ENCODE data around the gene POLR1E.

DNA sequence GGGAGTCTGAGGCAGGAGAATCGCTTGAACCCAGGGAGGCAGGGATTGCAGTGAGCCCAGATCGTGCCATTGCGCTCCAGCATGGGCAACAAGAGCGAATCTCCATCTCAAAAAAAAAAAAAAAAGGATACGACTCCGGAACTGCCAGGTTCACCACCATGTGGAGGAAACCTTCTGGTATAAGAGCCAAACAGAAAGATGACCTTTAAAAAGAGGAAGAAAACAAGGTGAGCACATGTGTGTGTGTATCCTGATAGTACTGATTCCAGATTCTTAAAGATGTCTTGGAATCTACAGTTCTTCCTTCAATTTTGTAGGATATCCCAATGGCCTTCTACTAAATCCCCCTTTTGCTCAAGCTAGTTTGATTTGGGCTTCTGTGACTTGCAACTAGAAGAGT lies 56.7 kb downstream of the POLR1E start:
- no peak for TF ChIP-seq CTCF (IDR thresholded peaks at IDR 0.05; ENCODE audit: low read depth, low read length, missing input control)
- TF ChIP-seq EGR1 (IDR thresholded peaks at IDR 0.05; ENCODE audit: low read depth in 2 of 2), result no peak
- TF ChIP-seq RAD21 (IDR thresholded peaks at IDR 0.05), result no peak
- TF ChIP-seq FOXA2 (IDR thresholded peaks at IDR 0.05), result no peak
- TF ChIP-seq YY1 (IDR thresholded peaks at IDR 0.05), result no peak
